HEK293 (cell line): ENCODE results near the gene TAS2R4.

Source experiments
- CTCF ChIA-PET: fragments of 350-600 bp; formaldehyde crosslinking; extraction: SDS; loops from one replicate; lab custom pipeline; 2021; ENCODE audit warnings: antibody characterized with exemption; lab: Yijun Ruan, JAX
- POLR2A ChIA-PET: fragments of 300-600 bp; formaldehyde crosslinking; extraction: SDS; loops from one replicate; lab custom pipeline; 2020; ENCODE audit warnings: antibody characterized with exemption, inconsistent platforms; lab: Yijun Ruan, JAX
- H3K27ac ChIP-seq: fragments of 200-500 bp; sonication (Bioruptor generic); 2 replicates; pipeline ENCODE4 v1.5.1; 2014; ENCODE audit warnings: low read depth, low read length, control low read depth, inconsistent platforms; ENCODE audit errors: extremely low read depth
- H3K36me3 ChIP-seq, 2 experiments: fragments of 200-500 bp in 1 of 2; sonication (Bioruptor generic) in 1 of 2; 1 replicate in 1 of 2; 2 replicates in 1 of 2; pipeline ENCODE4 v1.5.1; 2014 to 2017; ENCODE audit warnings: inconsistent platforms in 2 of 2, low read length in 2 of 2; ENCODE audit not compliant: control insufficient read depth in 2 of 2, insufficient read depth in 1 of 2
- H3K4me1 ChIP-seq: fragments of 200-500 bp; sonication (Bioruptor generic); 2 replicates; pipeline ENCODE4 v1.5.1; 2014; ENCODE audit warnings: mild to moderate bottlenecking, low read length, inconsistent platforms; ENCODE audit not compliant: control insufficient read depth, insufficient read depth
- H3K4me3 ChIP-seq: 2 replicates; pipeline ENCODE4 v1.5.1; 2011; ENCODE audit warnings: low read depth, mild to moderate bottlenecking, control low read depth, low read length, moderate library complexity
- H3K9me3 ChIP-seq: fragments of 200-500 bp; sonication (Bioruptor generic); 2 replicates; pipeline ENCODE4 v1.5.1; 2014; ENCODE audit warnings: low read depth, low read length, inconsistent platforms; ENCODE audit not compliant: control insufficient read depth, insufficient read depth
- EGR2 ChIP-seq: fragments of 450-650 bp; formaldehyde crosslinking; IDR thresholded peaks from 2 replicates; pipeline ENCODE4 v1.5.1; 2016; ENCODE audit warnings: low read depth, missing biosample characterization, missing genetic modification characterization
- KLF10 ChIP-seq: fragments of 450-650 bp; IDR thresholded peaks from 2 replicates; pipeline ENCODE4 v1.5.1; 2018; ENCODE audit warnings: missing biosample characterization, mild to moderate bottlenecking, missing genetic modification characterization
- MYNN ChIP-seq: fragments of 450-650 bp; formaldehyde crosslinking; IDR thresholded peaks from 2 replicates; pipeline ENCODE4 v1.5.1; 2016; ENCODE audit warnings: missing biosample characterization, missing genetic modification characterization, borderline replicate concordance
- SP2 ChIP-seq: fragments of 450-650 bp; formaldehyde crosslinking; IDR thresholded peaks from 2 replicates; pipeline ENCODE4 v1.5.1; 2016; ENCODE audit warnings: missing biosample characterization, missing genetic modification characterization
- ZBTB8A ChIP-seq: fragments of 450-650 bp; formaldehyde crosslinking; IDR thresholded peaks from 2 replicates; pipeline ENCODE4 v1.5.1; 2016; ENCODE audit warnings: missing biosample characterization, missing genetic modification characterization
- ZNF169 ChIP-seq: fragments of 450-650 bp; formaldehyde crosslinking; IDR thresholded peaks from 2 replicates; pipeline ENCODE4 v1.5.1; 2016; ENCODE audit warnings: missing biosample characterization, missing genetic modification characterization
- ZNF2 ChIP-seq: fragments of 450-650 bp; formaldehyde crosslinking; IDR thresholded peaks from 2 replicates; pipeline ENCODE4 v1.5.1; 2016; ENCODE audit warnings: missing biosample characterization, missing genetic modification characterization
- ZNF202 ChIP-seq: fragments of 450-650 bp; formaldehyde crosslinking; IDR thresholded peaks from 2 replicates; pipeline ENCODE4 v1.5.1; 2016; ENCODE audit warnings: missing biosample characterization, missing genetic modification characterization, borderline replicate concordance
- ZNF324 ChIP-seq: fragments of 450-650 bp; formaldehyde crosslinking; IDR thresholded peaks from 2 replicates; pipeline ENCODE4 v1.5.1; 2016; ENCODE audit warnings: missing biosample characterization, missing genetic modification characterization
- ZNF501 ChIP-seq: fragments of 450-650 bp; formaldehyde crosslinking; IDR thresholded peaks from 2 replicates; pipeline ENCODE4 v1.5.1; 2016; ENCODE audit warnings: missing biosample characterization, missing genetic modification characterization
- ZNF521 ChIP-seq: fragments of 450-650 bp; formaldehyde crosslinking; IDR thresholded peaks from 2 replicates; pipeline ENCODE4 v1.5.1; 2017; ENCODE audit warnings: missing biosample characterization, mild to moderate bottlenecking, missing genetic modification characterization
- ZNF560 ChIP-seq: fragments of 450-650 bp; formaldehyde crosslinking; IDR thresholded peaks from 2 replicates; pipeline ENCODE4 v1.5.1; 2017; ENCODE audit warnings: missing biosample characterization, missing genetic modification characterization, borderline replicate concordance
- ZNF571 ChIP-seq: fragments of 450-650 bp; formaldehyde crosslinking; IDR thresholded peaks from 2 replicates; pipeline ENCODE4 v1.5.0; 2017; ENCODE audit warnings: missing biosample characterization, missing genetic modification characterization
- ZNF660 ChIP-seq: fragments of 450-650 bp; IDR thresholded peaks from 2 replicates; pipeline ENCODE4 v1.5.1; 2018; ENCODE audit warnings: missing biosample characterization, mild to moderate bottlenecking, missing genetic modification characterization
- ZNF704 ChIP-seq: fragments of 450-650 bp; formaldehyde crosslinking; IDR thresholded peaks from 2 replicates; pipeline ENCODE4 v1.5.1; 2016; ENCODE audit warnings: missing biosample characterization, missing genetic modification characterization
- ZNF776 ChIP-seq: fragments of 450-650 bp; formaldehyde crosslinking; IDR thresholded peaks from 2 replicates; pipeline ENCODE4 v1.5.0; 2017; ENCODE audit warnings: missing biosample characterization, missing genetic modification characterization, borderline replicate concordance
- ZNF777 ChIP-seq: fragments of 450-650 bp; formaldehyde crosslinking; IDR thresholded peaks from 2 replicates; pipeline ENCODE4 v1.5.1; 2017; ENCODE audit warnings: missing biosample characterization, missing genetic modification characterization, borderline replicate concordance
- ZNF830 ChIP-seq: fragments of 450-650 bp; IDR thresholded peaks from 2 replicates; pipeline ENCODE4 v1.5.0; 2018; ENCODE audit warnings: missing biosample characterization, missing genetic modification characterization, low read depth, mild to moderate bottlenecking, moderate library complexity
- ZSCAN5A ChIP-seq: fragments of 450-650 bp; formaldehyde crosslinking; IDR thresholded peaks from 2 replicates; pipeline ENCODE4 v1.5.1; 2016; ENCODE audit warnings: missing biosample characterization, missing genetic modification characterization
- TF ChIP-seq, protein P1 (sequence below): fragments of 450-650 bp; formaldehyde crosslinking; IDR thresholded peaks from 2 replicates; pipeline ENCODE4 v1.5.1; 2016; ENCODE audit warnings: missing biosample characterization, missing genetic modification characterization
- TF ChIP-seq, protein P2 (sequence below): fragments of 450-650 bp; formaldehyde crosslinking; IDR thresholded peaks from 2 replicates; pipeline ENCODE4 v1.5.1; 2016; ENCODE audit warnings: missing biosample characterization, missing genetic modification characterization, borderline replicate concordance

The TAS2R4 gene, protein sequence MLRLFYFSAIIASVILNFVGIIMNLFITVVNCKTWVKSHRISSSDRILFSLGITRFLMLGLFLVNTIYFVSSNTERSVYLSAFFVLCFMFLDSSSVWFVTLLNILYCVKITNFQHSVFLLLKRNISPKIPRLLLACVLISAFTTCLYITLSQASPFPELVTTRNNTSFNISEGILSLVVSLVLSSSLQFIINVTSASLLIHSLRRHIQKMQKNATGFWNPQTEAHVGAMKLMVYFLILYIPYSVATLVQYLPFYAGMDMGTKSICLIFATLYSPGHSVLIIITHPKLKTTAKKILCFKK

GRCh38 chr7:141776374-141776773 lies at the start of gene TAS2R4:
TSS of gene TAS2R4 (plus strand) at chr7:141776674. CDS start at chr7:141778489, 1,815 bp downstream.
- CTCF ChIA-PET: interaction anchor here (0.6 to 1.4 kb wide), 3 partner anchors 10 to 126 kb away, joined by 3 to 4 read pairs (median 3); no protein-coding TSS in a partner anchor
- no peak for TF ChIP-seq ZBTB8A (tag by site-specific recombination)
- no peak for TF ChIP-seq ZNF202 (tag by site-specific recombination)
- no peaks in the 10 kb centered on the region for H3K4me1 ChIP-seq
- no peaks in the 10 kb centered on the region for H3K9me3 ChIP-seq
- peaks cover 0 to 24% of the 10 kb centered on the region in 2 experiments; a peak in 1 of 3 replicates for H3K36me3 ChIP-seq
- H3K27ac ChIP-seq: no peak within 1 kb of the TSS
- POLR2A ChIA-PET: no interaction called here
- H3K4me3 ChIP-seq: no peak within 1 kb of the TSS

DNA sequence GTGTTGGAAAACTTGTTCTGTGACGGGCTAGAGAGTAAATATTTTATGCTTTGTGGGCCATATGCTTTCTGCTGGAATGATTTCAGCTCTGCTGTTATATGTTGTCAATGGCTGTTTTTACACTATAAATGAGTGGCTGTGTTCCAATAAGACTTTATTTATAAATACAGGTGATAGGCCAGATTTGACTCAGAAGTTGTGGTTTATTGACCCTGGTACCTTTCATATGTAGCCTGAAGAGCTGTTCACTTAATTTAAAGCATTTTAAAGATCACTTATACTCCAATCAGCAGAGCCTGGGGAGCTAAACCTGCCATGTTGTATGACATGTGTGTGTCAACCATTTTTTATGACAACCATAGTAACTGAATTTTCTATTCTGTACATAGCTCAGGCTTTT lies 47.5 kb upstream of the TAS2R4 start:
- Histone ChIP-seq H3K4me1 (no peaks in the 10 kb centered on the region), H3K27ac (no peak overlapping the region), H3K36me3 (no peaks in the 10 kb centered on the region), H3K9me3 (no peaks in the 10 kb centered on the region), H3K4me3 (no peak overlapping the region)
- CTCF ChIA-PET: interaction anchor here (0.5 to 2.4 kb wide), 4 partner anchors 9 to 802 kb away, joined by 3 to 9 read pairs (median 4); partner anchors contain the start of gene SSBP1
- TF ChIP-seq ZNF521 (no peak), ZNF777 (tag by site-specific recombination) (no peak), ZNF776 (tag by site-specific recombination) (no peak), KLF10 (tag by site-specific recombination) (no peak), ZNF560 (tag by site-specific recombination) (no peak), ZNF169 (tag by site-specific recombination) (no peak), ZNF501 (tag by site-specific recombination) (no peak), ZNF2 (no peak), ZNF324 (tag by site-specific recombination) (no peak), ZNF660 (no peak), SP2 (tag by site-specific recombination) (no peak), MYNN (tag by site-specific recombination) (no peak), ZNF571 (no peak), ZNF830 (tag by site-specific recombination) (no peak), ZSCAN5A (no peak), EGR2 (no peak), ZNF704 (tag by site-specific recombination) (no peak)
- TF ChIP-seq, protein P1, sequence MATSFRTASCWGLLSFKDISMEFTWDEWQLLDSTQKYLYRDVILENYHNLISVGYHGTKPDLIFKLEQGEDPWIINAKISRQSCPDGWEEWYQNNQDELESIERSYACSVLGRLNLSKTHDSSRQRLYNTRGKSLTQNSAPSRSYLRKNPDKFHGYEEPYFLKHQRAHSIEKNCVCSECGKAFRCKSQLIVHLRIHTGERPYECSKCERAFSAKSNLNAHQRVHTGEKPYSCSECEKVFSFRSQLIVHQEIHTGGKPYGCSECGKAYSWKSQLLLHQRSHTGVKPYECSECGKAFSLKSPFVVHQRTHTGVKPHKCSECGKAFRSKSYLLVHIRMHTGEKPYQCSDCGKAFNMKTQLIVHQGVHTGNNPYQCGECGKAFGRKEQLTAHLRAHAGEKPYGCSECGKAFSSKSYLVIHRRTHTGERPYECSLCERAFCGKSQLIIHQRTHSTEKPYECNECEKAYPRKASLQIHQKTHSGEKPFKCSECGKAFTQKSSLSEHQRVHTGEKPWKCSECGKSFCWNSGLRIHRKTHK (tag by site-specific recombination): no peak
- TF ChIP-seq, protein P2, sequence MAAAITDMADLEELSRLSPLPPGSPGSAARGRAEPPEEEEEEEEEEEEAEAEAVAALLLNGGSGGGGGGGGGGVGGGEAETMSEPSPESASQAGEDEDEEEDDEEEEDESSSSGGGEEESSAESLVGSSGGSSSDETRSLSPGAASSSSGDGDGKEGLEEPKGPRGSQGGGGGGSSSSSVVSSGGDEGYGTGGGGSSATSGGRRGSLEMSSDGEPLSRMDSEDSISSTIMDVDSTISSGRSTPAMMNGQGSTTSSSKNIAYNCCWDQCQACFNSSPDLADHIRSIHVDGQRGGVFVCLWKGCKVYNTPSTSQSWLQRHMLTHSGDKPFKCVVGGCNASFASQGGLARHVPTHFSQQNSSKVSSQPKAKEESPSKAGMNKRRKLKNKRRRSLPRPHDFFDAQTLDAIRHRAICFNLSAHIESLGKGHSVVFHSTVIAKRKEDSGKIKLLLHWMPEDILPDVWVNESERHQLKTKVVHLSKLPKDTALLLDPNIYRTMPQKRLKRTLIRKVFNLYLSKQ (tag by site-specific recombination): no peak
- POLR2A ChIA-PET: no interaction called here
